HCT116 (cell line): ENCODE measurements around the gene NFXL1. TPM values are rescaled to one million over a fixed set of nuclear protein-coding genes. Genes with fewer than 3 reads are reported as not detected.

Source experiments
- ATAC-seq: fragments of 200-7000 bp; cut with Tn5 transposase; 2 replicates; pipeline ENCODE4 v1.9.1; 2020; ENCODE audit warnings: mild to moderate bottlenecking, moderate library complexity
- BruUV-seq: library from RNA; stranded (reverse); fragments of 400-500 nt; replicated peaks from 2 replicates; lab custom pipeline; 2021; lab: Mats Ljungman, UMichigan
- CTCF ChIA-PET: fragments of 300-600 bp; sonication (Branson Sonifier 250); formaldehyde crosslinking; loops from one replicate; lab custom pipeline; 2021; ENCODE audit warnings: antibody characterized with exemption; lab: Charles Lee
- POLR2A ChIA-PET: fragments of 300-600, 350-600 bp; sonication (Branson Sonifier 250); formaldehyde crosslinking; loops from one replicate; lab custom pipeline; 2021; ENCODE audit warnings: antibody characterized with exemption; lab: Charles Lee
- RAD21 ChIA-PET, 2 experiments: fragments of 300-600 bp; sonication (Branson Sonifier 250); formaldehyde crosslinking; loops; one replicate each; lab custom pipeline; 2023; ENCODE audit warnings: low total read pairs in 2 of 2; ENCODE audit not compliant: uncharacterized antibody in 2 of 2, unreplicated experiment in 2 of 2, low non-redundant PET in 1 of 2; lab: Charles Lee
- DNase-seq: peaks from one replicate; pipeline ENCODE4 v3.0.0-alpha.2; 2010; ENCODE audit warnings: low read depth, low spot score
- H2AFZ ChIP-seq: fragments of 200-600 bp; shearing (Covaris generic), sonication (generic); 2 replicates; pipeline ENCODE4 v1.6.1; 2017; ENCODE audit warnings: low read depth, mixed run types, mixed read lengths, antibody characterized with exemption, low read length; ENCODE audit not compliant: poor library complexity, severe bottlenecking
- H3K27ac ChIP-seq: 2 replicates; pipeline ENCODE4 v1.5.1; 2012; ENCODE audit warnings: low read depth, low read length
- H3K27me3 ChIP-seq: fragments of 200-600 bp; sonication (generic); 2 replicates; pipeline ENCODE4 v1.6.1; 2016; ENCODE audit warnings: mixed run types, low read length, mixed read lengths; ENCODE audit not compliant: insufficient read depth
- H3K36me3 ChIP-seq, 2 experiments: fragments of 200-500 bp in 1 of 2; fragments of 200-600 bp in 1 of 2; sonication (Bioruptor generic) in 1 of 2; sonication (generic) in 1 of 2; 2 replicates each; pipeline versions ENCODE4 v1.5.1 to v1.6.1; 2014 to 2016; ENCODE audit warnings: low read length in 2 of 2, inconsistent platforms in 1 of 2, mixed read lengths in 1 of 2, mixed run types in 1 of 2; ENCODE audit not compliant: insufficient read depth in 2 of 2, control insufficient read depth in 1 of 2
- H3K4me1 ChIP-seq, 2 experiments: fragments of 200-600 bp in 1 of 2; sonication (generic) in 1 of 2; 2 replicates each; pipeline versions ENCODE4 v1.5.1 to v1.6.1; 2012 to 2017; ENCODE audit warnings: low read length in 2 of 2, inconsistent platforms in 1 of 2, mild to moderate bottlenecking in 1 of 2, mixed read lengths in 1 of 2, mixed run types in 1 of 2, moderate library complexity in 1 of 2; ENCODE audit not compliant: insufficient read depth in 2 of 2, control insufficient read depth in 1 of 2
- H3K4me2 ChIP-seq: fragments of 200-600 bp; sonication (generic); 2 replicates; pipeline ENCODE4 v1.6.1; 2017; ENCODE audit warnings: mixed run types, low read length, mixed read lengths
- H3K4me3 ChIP-seq, 2 experiments: fragments of 200-600 bp in 1 of 2; sonication (generic) in 1 of 2; replicated peaks in 1 of 2; 2 replicates each; pipeline ENCODE4 v1.5.1; 2011 to 2016; ENCODE audit warnings: low read length in 2 of 2, control low read depth in 1 of 2, low read depth in 1 of 2, mild to moderate bottlenecking in 1 of 2, mixed read lengths in 1 of 2, mixed run types in 1 of 2
- H3K79me2 ChIP-seq: fragments of 200-600 bp; sonication (generic); 2 replicates; pipeline ENCODE4 v1.6.1; 2017; ENCODE audit warnings: mild to moderate bottlenecking, mixed run types, low read length, moderate library complexity, mixed read lengths; ENCODE audit not compliant: insufficient read depth
- H3K9ac ChIP-seq: fragments of 200-600 bp; sonication (generic); 2 replicates; pipeline ENCODE4 v1.6.1; 2016; ENCODE audit warnings: low read length, mixed read lengths
- H3K9me2 ChIP-seq: fragments of 200-600 bp; sonication (generic), shearing (Covaris generic); 2 replicates; pipeline ENCODE4 v1.6.1; 2017; ENCODE audit warnings: mixed run types, mild to moderate bottlenecking, moderate library complexity; ENCODE audit not compliant: insufficient read depth
- H3K9me3 ChIP-seq, 2 experiments: fragments of 200-500 bp in 1 of 2; fragments of 200-600 bp in 1 of 2; sonication (Bioruptor generic) in 1 of 2; sonication (generic) in 1 of 2; 2 replicates each; pipeline ENCODE4 v1.6.1; 2014 to 2017; ENCODE audit warnings: low read length in 2 of 2, mixed read lengths in 2 of 2, inconsistent platforms in 1 of 2, low read depth in 1 of 2, mild to moderate bottlenecking in 1 of 2, mixed run types in 1 of 2, moderate library complexity in 1 of 2; ENCODE audit not compliant: control insufficient read depth in 1 of 2, insufficient read depth in 1 of 2
- H4K20me1 ChIP-seq: fragments of 200-600 bp; sonication (generic), shearing (Covaris generic); 2 replicates; pipeline ENCODE4 v1.6.1; 2017; ENCODE audit warnings: mixed run types, mild to moderate bottlenecking, moderate library complexity; ENCODE audit not compliant: insufficient read depth
- CEBPB ChIP-seq: IDR thresholded peaks from 2 replicates; pipeline ENCODE4 v1.6.1; 2012; ENCODE audit warnings: low read depth
- CTCF ChIP-seq, 3 experiments: fragments of 200-600 bp in 1 of 3; sonication (generic) in 1 of 3; IDR thresholded peaks in 2 of 3; conservative IDR thresholded peaks in 1 of 3; 2 replicates each; pipeline ENCODE4 v1.5.1; 2012 to 2017; ENCODE audit warnings: low read depth in 2 of 3, low read length in 2 of 3, antibody characterized with exemption in 1 of 3, borderline replicate concordance in 1 of 3, control low read depth in 1 of 3, mild to moderate bottlenecking in 1 of 3, mixed read lengths in 1 of 3, mixed run types in 1 of 3, moderate library complexity in 1 of 3; ENCODE audit not compliant: insufficient read depth in 1 of 3
- ELF1 ChIP-seq: IDR thresholded peaks from 2 replicates; pipeline ENCODE4 v1.6.1; 2012; ENCODE audit warnings: low read depth, borderline replicate concordance
- POLR2A ChIP-seq: IDR thresholded peaks from 2 replicates; pipeline ENCODE4 v1.7.0; 2011; ENCODE audit warnings: borderline replicate concordance; ENCODE audit not compliant: insufficient read depth, insufficient read length; ENCODE audit errors: extremely low read depth
- RAD21 ChIP-seq: IDR thresholded peaks from 2 replicates; pipeline ENCODE4 v1.6.1; 2012; ENCODE audit warnings: low read depth, mild to moderate bottlenecking
- TCF7L2 ChIP-seq: IDR thresholded peaks from 2 replicates; pipeline ENCODE4 v1.7.0; 2011; ENCODE audit warnings: borderline replicate concordance, inconsistent platforms; ENCODE audit not compliant: insufficient read depth, insufficient read length; ENCODE audit errors: extremely low read depth
- ZFX ChIP-seq: fragments of 450-650 bp; IDR thresholded peaks from 2 replicates; pipeline ENCODE4 v1.6.1; 2017
- intact Hi-C: fragments of 100-400 bp; cut with micrococcal nuclease; formaldehyde crosslinking; loops from 2 replicates; pipeline ENCODE4 v1.10.0; 2022
- total RNA-seq: library from RNA; stranded (reverse); gene quantifications from one replicate; pipeline ENCODE4 v1.2.1, GENCODE V29; 2021; ENCODE audit not compliant: unreplicated experiment

NFXL1 gene
- total RNA-seq, 1 experiment from 2014 or later, result 26.8 TPM

- no peaks in the 10 kb centered on the region for H3K27me3 ChIP-seq
- ATAC-seq (peak; percentile 42; the same call in 1 of the 2 replicates), DNase-seq (no peak)
- no peaks in the 10 kb centered on the region for H3K36me3 ChIP-seq
- ChIA-PET CTCF (interaction anchor here (0.6 to 2.0 kb wide), 13 partner anchors 9 to 997 kb away, joined by 3 to 7 read pairs (median 4); no protein-coding TSS in a partner anchor), POLR2A (interaction anchor here (1.2 kb wide), 1 partner anchor 19 kb away, joined by 3 read pairs; the partner anchor contains the start of gene NFXL1), RAD21 (no interaction called here)
- H3K4me2 ChIP-seq, result no peak overlapping the region
- no peaks in the 10 kb centered on the region for H3K9me3 ChIP-seq
- BruUV-seq, result no TSS peak
- H3K9me2 ChIP-seq, result 0 out of 2 replicates have a peak, but pooled peaks cover 4% of the 10 kb centered on the region
- peak overlapping the region; percentile 77 for H2AFZ ChIP-seq
- peak; percentile 49 to 72 (median 61); a peak in 5 of 6 replicates for TF ChIP-seq CTCF (IDR thresholded peaks at IDR 0.05 in 2 of 3, conservative IDR thresholded peaks at IDR 0.05 in 1 of 3; ENCODE audit: borderline replicate concordance in 1 of 3, insufficient read depth in 1 of 3, low read depth in 2 of 3, low read length in 2 of 3)
- no peak for TF ChIP-seq ELF1
- peak; percentile 47; the same call in 1 of the 2 replicates for TF ChIP-seq CEBPB
- TF ChIP-seq TCF7L2, result no peak
- TF ChIP-seq RAD21, result peak; percentile 75
- TF ChIP-seq ZFX, result no peak
- TF ChIP-seq POLR2A, result no peak
- intact Hi-C loops, result loop anchor here (5.0 kb wide), 3 partner anchors 232 to 1092 kb away; no protein-coding TSS in a partner anchor
- H3K27ac ChIP-seq, result no peak overlapping the region
- no peak overlapping the region for H3K4me3 ChIP-seq
- no peaks in the 10 kb centered on the region; a peak in 1 of 4 replicates for H3K4me1 ChIP-seq
- no peaks in the 10 kb centered on the region for H3K79me2 ChIP-seq
- H4K20me1 ChIP-seq, result no peaks in the 10 kb centered on the region
- no peak overlapping the region for H3K9ac ChIP-seq
Measured at GRCh38 chr4:47933840-47934239, 19.5 kb upstream of the NFXL1 start.
